HepG2 (cell line): ENCODE measurements around the gene ASTE1.

ENCODE experiments used
- BHLHE40 ChIP-seq: IDR thresholded peaks from 2 replicates; pipeline ENCODE4 v1.6.1; 2011; ENCODE audit warnings: low read length, improper control_type of control experiment
- POLR2AphosphoS5 ChIP-seq: IDR thresholded peaks from 2 replicates; pipeline ENCODE4 v1.6.1; 2012; ENCODE audit warnings: low read depth, low read length

GRCh38 chr3:131031660-131032059 lies 5.0 kb upstream of the ASTE1 start:
- TF ChIP-seq BHLHE40 (no peak), POLR2AphosphoS5 (no peak)
